CD4-positive, alpha-beta T cell treated with Interleukin-17A for 1 hour (primary cell): ENCODE data around the gene AKNAD1.
A peak's percentile ranks its signal among the peaks of the same experiment; 100 is the strongest.

Experiments
- DNase-seq: peaks from one replicate; pipeline ENCODE4 v3.0.0-alpha.2; 2020

Gene AKNAD1

DNA sequence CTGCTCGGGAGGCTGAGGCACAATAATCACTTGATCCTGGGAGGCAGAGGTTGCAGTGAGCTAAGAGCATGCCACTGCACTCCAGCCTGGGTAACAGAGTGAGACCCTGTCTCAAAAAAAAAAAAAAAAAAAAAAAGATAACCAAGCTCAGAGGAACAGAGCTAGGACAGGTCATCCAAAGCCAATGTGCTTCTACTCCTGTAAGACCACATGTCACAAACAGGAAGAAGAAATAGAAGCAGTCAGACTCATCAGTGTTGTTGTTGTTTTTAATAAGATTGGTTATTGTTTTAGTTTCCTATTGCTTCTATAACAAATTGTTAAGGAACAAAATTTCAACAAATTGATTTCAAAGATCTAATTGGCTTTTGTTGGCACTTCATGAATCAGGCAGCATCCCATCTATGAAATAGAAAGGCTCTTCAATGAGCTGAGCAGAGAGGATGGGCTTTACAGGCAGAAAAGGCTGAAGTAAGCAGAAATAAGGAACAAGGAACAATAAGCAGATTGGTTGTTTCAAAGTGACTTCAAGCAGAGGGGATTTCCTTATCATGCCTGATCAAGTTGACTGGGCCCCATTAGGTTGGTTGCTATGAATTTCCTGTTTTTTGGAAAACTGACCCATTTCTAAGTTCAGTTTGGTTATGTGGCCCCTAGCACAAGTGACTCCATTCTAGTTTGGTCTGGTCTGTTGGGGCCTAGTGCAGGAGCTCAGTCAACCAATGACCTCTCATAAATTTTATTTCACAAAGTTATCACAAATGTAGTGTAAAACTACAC, 6.0 kb upstream of the AKNAD1 start:
- DNase-seq: no peak

DNA sequence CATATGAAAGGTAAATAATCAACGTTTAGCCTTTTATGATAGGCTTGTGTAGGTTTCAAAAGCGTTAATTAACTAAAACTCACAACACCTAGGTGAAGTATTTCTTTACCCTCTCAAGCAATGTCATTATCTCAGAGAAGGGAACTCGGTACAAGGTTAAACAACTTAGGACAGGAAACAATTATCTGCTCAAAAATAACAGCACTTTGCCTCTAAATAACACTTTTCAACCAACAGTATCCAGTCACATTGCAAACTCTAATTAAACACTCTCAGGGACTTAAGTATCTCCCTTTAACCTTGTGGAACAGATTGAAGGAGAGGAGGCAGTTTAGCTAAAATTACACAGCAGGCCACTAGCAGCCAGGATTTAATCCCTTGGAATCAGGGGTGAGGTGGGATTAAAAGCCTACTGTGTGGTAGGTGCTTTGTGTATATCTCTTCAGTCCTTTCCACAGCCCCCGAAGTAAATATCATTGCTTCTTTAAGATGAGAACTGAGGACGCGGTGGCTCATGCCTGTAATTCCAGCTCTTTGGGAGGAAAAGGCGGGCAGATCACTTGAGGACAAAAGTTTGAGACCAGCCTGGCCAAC, 5.2 kb upstream of the AKNAD1 start:
- DNase-seq: no peak

DNA sequence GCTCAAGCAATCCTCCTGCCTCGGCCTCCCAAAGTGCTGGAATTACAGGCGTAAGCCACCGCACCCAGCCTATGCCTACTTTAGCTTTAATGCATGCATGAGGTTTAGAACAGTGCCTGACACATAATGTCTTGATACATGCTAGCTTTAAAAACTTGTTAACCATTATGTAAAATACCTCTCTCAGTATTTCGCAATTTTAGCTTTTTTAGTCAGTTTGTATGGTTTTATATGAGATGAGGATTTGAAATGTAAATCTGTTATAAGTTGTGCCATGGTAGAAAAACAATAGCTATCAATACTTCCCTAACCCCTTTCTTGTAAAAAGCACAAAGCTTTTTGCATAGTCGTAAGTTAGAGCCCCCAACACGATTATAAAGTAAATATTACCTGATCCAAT, 4.7 kb upstream of the AKNAD1 start:
- no peak for DNase-seq

DNA sequence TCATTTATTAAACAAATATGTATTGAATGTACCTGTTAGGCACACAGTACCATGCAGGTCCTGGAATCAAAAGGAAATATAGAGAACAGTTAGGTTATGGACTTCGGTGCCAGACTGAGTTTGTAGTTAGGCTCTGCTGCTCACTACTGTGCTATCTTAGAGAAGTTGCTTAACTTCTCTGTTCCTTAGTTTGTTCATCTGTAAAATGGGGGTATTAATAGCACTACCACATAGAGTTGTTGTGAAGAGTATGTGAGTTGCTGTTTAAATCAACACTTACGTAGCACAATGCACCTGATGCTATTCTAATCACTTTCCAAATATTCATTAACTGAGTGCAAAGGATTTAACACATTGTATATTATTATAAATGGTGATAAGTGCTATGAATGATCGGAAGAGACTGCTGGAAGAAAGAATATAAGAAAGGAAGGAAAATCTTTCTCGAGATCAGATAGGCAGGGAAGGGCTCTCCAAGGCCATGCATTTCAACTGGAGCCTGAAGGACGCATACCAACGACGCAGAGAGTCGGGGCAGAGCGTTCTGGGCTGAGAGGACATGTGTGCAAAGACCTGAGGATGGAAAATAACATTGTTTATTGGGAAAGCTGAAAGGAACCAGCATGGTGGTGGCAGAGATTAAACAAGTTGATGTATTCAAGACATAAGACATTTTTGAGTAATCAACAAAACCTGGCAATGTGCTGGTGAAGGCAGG, 3.5 kb upstream of the AKNAD1 start:
- DNase-seq: no peak

DNA sequence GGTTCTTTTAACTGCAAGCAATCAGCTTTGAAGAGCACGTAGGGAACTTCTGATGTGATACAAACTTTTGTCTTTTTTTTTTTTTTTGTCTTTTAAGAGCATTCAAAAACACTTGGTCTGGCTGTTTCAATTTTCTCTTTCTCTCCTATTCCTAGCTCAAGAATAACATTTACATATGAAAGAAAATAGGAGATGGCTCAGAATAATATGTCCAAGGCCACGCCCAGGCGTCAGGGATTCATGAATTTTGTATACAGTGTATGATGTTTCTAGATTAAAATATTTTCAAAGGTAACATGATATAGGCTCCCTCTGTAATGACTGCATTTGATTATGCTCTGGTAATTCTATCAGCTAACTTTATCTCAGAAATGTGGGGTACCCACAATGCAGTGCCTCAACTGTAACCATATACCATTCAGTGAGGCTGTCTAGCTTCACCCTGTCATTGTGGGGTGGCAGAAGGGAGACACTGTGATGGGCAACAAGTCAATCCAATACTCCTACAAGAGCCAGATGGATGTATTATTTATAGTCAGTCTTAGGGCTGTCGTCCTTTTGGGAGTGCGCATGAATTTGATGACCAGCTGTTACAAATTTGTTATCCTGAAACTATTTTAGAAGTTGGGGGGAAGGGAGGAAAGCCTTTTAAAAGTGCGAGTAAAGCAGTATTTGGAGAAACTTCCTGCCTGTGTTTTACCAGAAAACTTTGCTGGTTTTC, 1.5 kb upstream of the AKNAD1 start:
- DNase-seq: no peak

DNA sequence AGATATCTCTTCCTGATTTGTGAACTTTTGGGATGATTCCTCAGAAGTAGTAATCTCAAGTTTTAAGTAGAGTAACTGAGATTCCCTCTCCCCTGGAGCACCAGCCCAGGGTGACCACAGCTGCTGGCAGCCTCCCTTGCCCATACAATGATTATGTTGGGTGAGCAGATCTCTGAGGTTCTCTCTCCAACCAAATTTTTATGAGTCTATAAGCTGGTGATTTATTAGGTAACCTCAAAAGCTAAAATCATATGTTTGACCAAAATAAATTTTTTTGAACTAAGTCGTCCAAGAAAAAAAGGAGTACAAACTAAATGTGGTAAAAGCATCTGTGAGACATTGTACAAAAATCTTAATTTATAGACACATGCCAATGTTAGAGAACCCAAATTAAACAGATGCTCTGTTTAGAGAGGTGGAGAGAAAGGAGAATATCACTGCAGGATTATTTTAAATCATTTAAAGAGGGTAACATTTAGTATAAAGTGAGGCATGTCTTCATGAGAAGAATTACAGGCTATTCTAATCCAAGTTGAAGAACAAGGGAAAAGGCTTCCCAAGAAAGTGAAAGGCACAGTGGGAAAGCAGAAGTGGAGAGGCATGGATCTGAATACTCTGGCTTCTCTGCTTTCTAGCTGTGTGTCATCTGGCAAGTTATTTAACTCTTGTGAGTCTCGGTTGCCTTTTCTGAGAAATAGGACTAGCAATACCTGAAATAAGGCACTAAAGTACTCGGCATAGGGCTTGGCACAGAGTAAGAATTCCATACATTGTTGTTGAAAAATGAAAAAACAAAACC, 2.5 kb downstream of the AKNAD1 start:
- no peak for DNase-seq

DNA sequence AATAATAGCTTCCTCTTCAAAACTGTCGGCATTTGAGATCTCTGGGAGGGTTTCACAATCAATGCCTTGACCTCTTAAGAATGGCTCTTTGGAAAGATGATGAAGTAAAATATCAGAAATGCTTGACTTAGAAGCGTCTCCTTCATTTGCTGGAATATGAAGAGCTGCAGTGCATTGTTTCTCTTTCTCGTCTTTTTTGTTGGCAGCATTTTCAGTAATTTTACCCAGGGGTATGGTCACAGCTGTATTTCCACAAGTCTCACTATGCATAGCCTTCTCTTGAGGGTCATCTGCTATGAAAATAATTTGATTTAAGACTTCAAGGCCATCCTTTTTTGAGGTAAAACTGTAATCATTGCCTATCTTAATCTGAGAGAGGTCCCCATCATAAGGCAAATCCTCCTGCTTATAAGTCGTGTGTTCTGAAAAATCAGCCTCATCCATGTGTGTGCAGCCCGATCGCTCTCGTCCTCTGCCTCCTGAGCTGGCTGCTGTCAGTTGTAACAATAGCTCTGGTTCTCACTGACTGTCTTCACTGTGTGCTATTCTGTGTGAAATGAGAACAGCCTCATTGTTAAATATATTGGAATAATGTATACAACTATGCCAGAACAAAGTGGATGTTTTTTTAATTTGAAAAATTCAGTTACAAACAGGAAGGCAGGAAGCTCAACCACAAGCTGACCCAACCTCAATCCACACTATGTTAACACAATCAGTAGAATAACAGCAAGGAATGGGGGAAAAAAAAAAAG, 4.5 kb downstream of the AKNAD1 start:
- no peak for DNase-seq

DNA sequence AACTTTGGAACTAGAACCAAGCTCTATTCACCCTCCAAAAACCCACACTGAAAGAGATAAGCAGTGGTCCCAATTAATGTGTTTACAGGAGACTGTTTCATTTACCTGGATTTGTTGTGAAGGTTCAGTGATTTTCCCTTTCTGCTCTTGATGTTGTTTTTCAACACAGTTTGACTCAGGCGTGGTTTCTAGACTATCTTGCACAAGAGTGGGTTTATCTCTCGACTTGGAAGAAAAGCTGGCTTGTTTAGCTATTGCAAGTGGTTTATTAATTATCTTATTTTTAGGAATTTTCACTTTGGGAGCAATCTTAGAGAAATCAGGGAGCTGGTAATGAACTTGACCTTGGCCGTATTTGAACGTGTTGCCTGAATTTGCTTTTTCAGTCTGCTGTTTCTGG, 5.3 kb downstream of the AKNAD1 start:
- no peak for DNase-seq

DNA sequence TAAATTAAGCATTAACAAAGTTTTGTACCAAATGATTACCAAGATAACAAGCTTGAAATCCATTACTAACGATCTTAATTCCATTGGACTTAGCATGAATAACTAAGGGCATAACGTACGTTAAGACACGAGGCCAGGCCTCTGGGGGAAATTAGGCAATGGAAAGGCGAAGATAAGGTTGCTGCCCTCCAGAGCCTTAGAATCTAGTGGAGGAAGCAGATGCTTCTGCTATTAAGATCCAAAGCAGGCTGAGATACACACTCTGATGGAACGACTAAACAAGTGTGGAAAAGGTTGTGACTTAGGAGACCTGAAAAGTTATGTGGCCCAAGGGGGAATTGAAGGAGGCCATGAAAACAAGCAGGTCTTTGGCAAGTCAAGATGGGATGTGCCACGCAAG, 6.0 kb downstream of the AKNAD1 start:
- DNase-seq: no peak

DNA sequence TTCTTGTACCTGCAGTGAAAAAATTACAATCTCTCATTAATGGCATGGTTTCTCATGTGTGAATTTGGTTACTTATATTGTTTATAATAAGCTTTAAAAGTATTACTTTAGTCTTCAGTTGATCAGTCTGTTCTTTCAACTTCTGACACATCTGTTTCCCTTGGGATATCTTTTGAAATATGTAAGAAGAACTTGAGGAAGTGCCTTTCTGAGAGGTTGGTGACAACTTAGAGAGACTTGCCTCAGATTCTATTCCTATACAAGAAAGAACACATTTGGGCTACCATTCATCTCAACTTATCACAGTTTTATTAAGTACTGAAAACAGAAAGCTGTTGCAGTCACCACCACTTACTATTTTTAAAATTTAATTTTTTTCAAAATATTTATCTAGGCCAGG, 8.1 kb downstream of the AKNAD1 start:
- DNase-seq: no peak

DNA sequence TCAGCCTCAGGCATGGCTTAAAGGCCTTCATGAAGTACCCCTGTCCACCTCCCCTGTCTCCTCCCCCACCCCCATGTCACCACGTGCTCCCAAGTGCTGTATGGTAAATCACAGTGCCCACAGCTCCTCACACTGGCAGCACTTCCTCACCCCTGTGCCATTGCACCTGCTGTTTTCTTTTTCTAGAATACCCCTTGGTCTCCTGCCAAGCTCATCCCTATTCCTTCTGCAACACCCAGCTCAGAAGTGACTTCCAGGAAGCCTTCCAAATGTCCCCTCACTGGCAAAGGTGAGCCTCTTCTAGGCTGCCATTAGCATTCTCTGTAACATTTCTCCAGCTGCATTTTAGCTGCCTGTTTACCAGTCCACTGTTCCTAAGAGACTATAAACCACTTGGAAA, 9.4 kb downstream of the AKNAD1 start:
- DNase-seq: no peak

DNA sequence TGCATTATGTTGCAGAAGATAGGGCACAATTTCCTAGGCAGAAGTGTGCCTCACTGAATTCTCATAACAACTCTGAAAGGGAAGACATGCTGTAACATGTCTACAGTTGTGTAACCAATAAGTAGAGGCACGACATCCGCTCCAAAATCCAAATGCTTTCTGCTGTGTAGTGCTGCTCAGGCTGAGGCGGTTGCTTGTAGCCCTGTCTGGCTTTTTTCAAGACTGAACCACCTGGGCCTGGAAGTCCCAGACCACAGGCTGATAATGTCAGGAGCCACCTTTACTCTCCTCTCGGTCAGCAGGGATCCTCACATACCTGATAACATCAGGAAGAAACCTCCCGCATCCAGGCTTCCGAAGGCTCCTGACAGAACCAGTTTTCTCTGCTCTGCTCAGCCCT, 10.9 kb downstream of the AKNAD1 start:
- DNase-seq: no peak

DNA sequence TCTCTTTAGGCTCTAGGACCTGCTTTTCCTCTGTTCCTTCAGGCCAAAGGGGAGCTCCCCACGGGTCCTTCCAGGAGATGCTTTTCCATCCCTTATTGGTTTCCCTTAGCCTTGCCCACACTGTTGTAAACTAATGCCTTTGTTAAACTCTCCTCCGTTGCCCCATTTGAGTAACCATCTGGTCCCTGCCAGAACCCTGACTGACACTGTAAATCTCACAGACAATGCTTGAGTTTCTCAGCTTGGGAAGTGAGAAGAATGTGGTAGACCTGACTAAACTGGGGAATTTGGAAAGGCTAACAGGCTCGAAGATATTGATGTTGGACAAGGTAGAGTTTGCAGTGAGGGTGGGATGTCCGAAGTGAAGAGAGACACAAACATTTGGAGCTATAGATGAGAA, 11.4 kb downstream of the AKNAD1 start:
- DNase-seq: no peak

DNA sequence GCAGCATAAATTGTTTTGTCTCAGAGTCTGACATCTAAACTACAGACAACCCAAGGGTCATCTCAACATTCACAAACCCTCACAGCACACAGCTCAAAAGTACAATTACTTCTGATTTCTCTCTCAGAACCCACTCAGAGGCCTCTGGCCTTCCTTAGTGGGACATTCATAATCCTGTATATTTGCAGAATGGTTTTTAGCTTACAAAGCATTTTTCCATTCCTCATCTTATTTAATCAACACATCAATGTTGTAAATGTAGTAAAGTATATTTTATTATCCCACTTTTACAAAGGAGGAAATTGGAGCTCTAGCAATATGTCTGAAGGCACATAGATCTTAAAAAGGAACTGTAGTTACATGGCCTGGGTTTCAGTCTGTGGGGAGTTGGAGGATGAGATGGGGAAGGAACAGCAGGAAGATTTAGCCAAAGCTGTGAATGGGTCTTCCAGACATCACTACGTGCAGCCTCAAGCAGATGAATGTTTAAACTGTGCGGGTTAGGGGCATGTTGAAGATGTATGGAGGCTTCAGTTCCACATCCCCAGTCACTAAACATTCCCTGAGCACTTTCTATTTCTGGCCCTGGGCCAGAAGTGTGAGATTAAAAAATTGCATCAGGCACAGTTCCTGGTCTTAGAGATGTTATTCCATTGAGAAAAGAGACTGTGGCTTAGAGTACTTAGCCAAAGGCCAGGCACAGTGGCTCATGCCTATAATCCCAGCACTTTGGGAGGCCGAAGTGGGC, 13.3 kb downstream of the AKNAD1 start:
- DNase-seq: no peak

DNA sequence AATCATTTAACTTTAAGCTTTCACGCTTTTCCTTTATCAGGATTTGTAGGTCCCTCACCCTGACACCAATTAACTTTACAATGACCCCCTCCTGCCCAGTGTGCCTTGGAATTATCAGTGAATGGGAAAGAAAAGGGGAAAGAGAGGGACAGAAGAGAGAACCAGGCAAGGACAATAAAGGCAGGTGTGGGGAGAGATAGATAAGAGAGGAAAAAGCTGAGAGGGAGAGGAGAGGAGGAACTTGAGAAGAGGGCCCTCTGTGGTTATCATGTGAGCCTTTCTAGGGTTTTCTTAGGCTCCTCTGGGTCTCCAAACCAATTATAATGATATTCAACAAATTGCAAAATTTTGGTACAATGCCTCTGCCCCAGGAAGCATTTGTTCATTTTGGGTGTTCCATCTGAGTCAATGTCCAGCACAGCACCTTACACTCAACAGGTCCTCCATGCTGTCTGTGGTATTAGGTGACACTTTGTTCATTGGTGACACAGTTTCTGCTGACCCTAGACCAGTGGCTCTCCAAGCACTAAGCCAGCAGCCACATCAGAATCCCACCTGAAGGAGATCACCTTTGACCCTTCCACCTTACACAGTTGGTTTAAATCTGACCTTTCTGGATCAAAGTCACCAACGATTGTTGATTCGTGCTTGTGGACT, 14.2 kb downstream of the AKNAD1 start:
- no peak for DNase-seq

DNA sequence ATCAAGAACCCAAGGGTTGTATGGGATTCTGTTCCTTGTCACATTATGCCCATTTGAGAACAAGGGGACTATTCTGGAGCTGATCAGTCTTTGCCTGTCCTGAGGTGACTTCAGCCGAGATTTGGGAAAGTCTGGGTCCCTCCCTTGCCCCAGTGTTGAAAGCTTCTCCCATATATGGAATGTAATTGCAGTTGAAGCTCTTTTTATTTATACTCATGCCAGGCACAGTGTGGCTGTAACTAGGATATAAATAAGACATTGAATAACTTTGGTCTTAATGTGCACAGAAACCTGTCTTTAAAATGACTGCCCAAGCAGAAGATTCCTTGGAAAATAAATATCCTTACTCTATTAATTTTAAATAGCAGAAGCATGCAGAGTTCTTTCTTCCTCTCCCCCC, 15.2 kb downstream of the AKNAD1 start:
- no peak for DNase-seq

DNA sequence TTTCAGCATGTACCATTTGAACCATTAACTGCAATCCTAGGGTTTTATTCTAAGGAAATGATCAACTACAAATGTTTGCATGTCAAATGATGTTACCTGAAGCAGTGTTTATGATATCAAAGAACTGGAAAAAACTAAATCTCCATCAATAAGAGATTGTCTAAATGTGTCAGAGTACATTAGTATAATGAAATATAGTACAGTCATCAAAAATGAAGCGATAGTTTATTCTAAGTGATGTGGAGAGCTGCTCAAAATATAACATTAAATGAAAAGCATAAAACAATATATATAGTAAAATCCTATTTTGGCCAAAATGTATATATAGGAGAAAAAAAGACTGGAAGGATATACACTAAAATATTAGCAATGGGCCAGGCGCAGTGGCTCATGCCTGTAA, 24.0 kb downstream of the AKNAD1 start:
- no peak for DNase-seq

DNA sequence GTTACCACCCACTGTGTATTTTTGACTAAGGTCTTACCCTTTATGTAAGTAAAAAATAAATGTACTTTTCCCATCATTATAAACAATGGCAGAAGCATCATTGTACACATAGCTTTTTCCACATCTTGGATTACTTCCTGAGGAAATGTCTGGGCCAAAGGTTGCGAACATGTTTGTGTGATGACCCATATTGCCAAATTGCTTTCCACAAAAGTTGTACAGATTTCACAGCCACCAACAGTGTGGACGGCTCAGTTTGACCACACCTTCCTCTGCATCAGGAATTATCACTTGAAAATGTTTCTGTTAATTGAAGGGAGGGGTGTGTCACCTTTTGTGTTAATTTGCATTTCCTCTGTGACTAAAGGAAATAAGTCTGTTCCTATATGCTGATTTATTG, 25.7 kb downstream of the AKNAD1 start:
- peak; percentile 2 for DNase-seq

DNA sequence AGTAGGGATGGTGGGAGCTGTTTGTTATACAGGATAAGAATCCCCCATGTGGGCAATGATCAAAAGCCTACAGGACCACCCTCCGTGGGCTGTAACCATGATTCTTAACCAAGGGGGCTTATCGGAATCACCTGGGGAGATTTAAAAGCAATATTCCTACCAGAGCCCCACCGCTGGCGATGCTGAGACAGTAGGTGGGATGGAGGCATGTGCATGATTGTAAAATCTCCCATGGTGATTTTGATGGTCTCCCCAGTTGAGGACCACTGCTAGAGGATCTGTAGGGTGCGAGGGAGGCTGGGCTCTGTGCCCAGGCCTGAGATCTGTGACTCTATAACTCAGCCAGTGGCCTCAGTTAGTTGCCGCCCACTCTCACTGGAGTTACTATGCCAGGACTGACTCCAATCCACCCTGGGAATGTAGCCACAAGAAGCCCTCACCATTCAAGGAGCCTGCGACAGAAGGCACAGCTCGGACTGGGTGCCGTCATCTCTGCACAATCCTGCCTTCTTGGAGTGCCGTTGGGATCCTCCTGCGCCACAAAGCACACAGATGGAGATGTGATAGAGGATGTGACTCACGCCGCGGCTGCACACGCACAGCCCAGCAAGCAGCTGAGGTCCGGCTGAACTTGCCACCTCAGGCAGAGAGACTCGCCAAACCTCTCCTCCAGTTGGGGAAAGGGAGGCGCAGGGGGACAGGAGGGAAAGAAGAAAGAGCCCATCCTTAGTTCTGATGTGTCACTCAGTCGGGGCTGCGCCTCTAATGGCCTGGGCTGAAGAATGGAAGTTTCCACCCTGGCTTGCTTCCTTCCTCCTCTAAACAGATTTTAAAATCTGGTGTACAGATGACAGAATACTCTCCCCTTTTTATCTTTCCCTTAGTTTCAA, 26.5 kb downstream of the AKNAD1 start:
- DNase-seq: no peak

DNA sequence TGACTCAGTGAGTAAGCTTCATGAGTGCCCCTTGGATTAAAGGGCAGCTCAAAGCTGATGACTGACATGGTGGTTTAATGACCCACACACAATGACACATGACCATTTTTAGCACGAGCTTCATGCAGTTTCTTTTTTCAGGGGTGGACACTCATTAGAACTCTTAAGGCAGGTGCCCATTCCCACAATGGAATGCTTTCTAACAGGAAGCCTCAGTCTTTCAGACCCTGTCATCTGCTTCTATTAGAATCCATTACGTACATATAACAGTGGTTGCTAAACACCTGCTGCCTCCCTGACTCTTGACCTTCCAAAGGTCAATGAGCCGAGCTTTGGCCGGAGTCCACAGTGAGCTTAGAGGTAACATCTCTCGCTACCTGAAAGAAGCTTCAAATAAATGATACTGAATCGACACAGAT, 27.4 kb downstream of the AKNAD1 start:
- no peak for DNase-seq
